GM21367 (cell line): Measurements from ENCODE around the gene PRKCB.
A peak's percentile ranks its signal among the peaks of the same experiment; 100 is the strongest.

Source experiments
- ATAC-seq: cut with Tn5 transposase; IDR thresholded peaks from one replicate; pipeline ENCODE4 v1.9.1; 2021; ENCODE audit not compliant: unreplicated experiment

PRKCB gene

DNA sequence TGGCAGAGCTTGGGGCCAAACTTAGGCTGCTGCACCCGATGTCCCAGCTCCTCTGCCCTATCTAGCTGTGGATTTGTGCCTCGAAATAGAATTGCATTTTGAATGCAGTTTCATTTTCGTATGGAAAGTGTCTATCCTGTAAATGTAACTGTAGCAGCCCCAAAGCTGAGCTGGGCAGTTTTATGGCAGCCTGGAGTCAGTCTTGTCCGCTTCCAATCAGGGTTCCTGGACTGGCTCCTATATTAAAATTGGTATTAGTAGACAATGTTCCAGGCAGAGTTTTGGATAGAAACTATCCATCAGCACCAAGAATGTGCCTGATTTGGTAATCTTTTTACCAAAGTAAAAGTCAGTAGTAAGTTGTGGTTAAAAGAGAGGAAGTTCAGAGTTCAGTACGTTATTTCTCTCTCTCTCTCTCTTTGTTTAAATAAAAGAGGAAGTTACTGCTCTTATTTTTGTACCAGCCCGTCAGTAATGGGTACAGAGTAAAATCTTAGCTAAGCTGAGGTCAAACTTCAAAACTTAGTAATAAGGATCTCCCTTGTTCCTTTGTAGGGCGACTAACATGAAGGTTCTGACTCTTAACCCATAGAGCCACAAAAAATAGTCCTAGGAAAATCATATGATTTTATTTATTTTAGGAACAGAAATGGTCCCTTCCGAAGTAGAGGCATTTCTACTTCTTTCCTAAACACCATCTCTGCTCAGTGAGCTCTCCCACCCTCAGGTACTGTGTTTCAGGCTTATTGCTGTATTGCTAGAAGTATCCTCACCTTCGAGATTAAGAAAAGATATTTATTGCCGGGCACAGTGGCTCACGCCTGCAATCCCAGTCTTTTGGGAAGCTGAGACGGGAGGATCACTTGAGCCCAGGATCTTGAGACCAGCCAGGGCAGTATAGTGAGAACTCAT is 28.0 kb downstream of the PRKCB start:
- peak; percentile 50 for ATAC-seq

DNA sequence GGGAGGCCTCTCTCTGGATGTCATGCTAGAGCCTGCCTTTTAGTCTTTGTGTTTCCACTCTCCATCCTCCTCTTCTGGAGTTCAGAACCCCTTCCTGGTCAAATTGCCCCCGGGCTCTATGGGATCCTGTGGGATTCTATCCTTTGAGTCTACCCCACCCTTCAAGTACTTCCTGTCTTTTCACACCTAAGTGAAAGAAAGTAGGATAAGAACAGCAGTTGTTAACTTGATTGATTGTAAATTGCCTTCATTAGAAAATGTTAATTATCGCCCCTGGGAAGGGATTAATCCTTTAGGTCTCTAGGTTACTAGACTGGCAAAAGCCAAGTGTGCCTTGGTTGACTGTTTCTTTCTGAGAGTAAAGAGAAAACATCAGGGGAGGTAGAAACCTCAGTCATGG is 30.1 kb downstream of the PRKCB start:
- ATAC-seq: no peak

DNA sequence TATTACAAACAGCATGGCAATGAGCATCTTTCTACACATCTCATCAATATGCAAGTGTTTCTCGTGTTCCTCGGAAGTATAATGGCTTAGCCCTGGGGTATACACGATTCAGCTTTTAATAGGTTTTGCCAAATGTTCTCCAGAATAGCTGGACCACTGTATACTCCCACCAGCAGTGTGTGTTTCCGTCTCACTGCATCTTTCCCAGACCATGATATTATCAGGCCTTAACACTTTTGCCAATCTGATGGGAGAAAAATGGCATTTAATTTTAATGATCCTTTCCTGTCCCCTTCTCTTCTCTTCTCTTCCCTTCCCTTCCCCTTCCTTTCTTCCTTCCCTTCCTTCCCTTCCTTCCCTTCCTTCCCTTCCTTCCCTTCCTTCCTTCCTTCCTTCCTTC is 30.8 kb downstream of the PRKCB start:
- ATAC-seq: no peak

DNA sequence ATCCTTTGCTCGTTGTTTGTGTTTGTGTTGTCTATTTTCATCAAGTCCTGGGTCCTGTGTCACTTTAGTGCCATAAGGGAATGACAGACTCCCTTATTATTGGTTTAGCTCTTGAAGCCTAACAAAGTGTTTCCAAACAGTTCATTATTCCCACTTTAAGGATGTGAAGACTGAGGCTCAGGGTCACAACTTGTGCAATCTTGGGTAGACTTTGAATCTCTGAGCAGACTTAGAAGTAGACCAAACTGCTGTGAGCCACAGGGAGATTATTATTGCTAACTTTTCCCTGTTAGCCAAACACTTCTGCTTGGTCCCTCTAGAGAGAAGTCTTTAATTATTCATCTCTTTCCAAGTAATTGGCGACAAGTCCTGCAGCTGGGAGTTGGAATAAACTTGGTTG is 31.8 kb downstream of the PRKCB start:
- no peak for ATAC-seq

DNA sequence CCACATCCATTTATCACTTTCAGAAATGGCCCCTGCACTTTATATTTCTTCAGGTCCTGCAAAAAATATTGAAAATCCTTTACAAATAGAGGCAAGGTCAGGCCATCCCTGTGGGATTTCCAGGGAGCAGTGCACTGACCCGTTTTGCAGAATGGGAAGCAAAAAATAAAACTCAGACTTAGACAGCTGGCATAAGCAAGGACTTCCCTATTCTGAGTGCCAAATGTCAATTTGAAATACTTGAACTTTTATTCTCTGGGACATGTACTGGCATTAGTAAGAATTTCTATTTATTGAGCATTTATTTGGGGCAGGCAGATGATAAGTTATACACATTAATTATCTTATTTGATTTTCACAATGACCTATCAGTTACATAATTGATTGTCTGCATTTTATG is 32.4 kb downstream of the PRKCB start:
- ATAC-seq: no peak

DNA sequence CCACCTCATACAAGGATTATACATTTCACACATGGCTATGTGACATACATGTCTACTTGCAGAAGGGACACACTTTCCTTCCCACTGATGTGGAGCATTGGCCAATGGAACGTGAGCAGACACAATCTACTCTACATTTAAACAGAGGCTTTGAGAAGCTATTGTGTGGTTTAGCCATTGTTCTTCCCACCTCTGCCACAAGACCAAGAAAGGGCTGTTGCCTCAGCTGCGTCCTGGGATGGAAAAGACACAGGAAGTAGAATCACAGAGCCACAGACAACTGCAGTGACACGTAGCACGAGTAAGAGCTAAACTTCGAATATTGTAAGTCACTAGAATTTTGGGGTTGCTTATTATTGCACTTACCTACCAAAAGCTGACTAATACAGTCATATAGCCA is 33.3 kb downstream of the PRKCB start:
- no peak for ATAC-seq

DNA sequence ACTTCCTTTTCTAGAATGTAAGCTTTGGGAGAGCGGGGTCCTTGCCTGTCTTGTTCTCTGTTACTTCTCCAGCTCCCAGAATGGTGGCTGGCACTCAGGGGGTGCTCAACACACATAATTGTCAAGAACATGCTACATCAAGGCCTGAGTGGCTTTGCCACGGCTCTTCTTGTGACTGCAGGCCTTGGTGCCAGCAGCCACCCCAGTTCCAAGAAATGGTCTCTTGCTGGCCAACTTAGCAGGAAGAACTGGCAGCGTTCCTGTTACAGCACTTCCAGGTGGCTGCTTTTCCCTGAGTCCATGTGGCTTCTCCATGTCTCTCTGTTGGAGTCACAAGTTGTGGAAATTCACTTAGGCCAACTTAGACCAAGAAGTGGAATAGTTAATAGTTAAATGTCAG is 36.1 kb downstream of the PRKCB start:
- ATAC-seq: no peak

DNA sequence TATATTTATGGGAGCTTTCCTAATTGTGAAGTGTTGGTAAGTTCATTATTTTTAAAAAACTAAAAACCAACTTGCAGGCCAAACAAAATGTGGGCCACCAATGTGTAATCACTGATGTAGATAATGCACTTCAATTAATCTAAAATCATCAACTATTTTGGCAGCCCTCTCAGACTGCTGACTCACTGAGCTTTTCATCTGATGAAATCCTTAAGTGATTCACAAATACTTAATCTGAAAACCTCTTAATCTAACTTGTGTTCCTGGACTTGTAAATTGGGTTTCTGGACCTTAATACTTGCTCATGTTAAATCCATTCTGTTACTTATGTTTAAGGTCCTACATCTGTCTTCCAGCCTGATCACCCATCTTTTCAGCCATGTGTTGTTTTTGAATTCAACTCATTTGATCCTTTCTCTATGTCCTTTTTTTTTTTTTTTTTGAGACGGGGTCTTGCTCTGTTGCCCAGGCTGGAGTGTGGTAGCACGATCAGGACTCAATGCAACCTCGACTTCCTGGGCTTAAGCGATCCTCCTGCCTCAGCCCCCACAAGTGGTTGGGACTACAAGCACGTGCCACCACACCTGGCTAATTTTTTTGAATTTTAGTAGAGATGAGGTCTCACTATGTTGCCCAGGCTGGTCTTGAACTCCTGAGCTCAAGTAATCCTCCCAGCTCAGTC is 39.0 kb downstream of the PRKCB start:
- no peak for ATAC-seq

DNA sequence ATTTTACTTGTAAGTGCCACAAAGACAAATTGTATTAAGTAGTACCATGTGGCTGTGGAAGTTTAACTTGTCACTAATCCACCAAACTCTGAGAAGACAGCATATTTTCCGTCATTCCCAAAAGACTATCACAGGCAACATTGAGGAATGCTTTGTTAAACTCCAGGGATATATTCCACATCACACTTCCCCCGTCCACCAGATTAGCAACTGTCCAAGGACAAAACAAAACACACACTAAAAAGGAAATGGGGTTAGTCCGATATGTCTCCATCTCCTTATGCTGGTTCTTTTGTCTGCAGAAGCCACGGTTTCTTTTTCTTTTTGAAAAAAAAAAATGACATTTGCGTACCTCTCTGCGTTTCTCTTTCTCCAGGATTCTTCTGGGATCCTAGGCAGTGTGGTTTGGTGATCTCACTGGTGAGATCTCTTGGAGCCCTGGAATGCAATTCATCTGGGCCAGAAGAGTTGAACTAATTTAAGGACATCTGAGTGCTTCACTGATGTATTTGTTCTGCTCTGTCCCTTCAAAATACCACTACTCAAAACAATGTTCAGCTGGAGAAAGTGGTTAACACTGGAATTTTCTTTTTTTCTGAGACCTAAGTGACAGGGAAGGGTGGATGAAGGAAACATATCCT is 40.6 kb downstream of the PRKCB start:
- ATAC-seq: no peak

DNA sequence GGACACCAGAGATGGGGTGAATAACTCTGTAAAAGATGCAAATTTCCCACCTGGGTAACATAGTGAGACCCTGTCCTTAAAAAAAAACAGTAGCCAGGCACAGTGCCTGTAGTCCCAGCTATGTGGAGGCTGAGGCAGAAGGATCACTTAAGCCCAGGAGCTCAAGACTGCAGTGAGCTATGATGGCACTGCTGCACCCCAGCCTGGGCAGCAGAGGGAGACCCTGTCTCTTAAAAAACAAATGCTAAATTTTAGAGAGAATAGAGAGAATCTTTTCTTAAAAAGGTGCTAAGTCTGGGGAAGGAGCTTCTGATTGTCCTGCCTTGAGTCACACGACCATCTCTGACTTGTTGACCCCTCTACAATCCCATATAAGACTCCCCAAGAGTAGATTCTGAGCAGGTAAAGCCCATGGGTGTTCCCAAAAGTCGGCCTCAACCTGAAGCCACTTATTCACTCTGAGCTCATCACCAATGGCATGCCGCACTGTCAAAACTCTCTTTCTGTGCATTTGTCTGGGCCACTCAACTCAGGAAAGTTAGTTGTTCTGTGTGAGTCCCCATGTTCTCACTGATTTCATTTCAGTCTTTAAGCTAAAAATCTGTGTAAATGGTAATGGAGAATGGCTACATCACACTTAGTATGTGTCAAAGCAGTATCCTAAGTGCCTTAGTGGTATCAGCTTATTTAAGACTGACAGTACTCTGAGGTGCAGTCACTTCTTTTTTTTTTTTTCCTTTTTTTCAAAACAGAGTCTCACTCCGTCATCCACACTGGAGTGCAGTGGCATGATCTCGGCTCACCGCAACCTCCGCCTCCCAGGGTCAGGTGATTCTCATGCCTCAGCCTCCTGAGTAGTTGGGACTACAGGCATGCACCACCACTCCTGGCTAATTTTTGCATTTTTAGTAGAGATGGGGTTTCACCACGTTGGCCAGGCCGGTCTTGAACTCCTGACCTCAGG is 41.6 kb downstream of the PRKCB start:
- no peak for ATAC-seq

DNA sequence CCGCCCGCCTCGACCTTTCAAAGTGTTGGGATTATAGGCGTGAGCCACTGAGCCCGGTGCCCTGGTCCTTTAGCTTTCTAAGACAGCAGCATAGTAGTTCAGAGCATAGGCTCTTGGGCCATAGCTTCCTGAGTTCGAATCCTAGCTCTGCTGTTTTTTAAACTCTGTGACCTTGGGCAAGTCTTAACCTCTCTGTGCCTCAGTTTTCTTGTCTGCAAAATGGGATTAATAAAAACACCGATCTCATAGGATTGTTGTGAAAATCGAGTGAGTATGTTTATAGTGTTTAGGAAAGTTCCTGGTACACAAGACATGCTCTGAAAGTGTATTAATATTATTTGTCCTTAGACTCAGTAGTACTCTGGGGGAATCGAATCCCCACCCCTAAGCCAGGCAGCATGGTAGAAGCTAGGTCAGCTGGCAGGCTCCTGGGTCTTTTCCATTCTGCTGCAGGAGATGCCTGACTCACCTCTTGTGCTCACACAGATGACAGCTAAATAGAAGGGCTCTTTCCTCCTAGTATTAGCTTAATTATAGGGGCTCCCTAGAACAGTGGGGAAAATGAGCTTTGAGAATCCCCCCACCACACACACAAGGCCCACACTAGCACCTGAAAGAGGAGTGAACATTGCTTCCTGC is 44.1 kb downstream of the PRKCB start:
- ATAC-seq: no peak

DNA sequence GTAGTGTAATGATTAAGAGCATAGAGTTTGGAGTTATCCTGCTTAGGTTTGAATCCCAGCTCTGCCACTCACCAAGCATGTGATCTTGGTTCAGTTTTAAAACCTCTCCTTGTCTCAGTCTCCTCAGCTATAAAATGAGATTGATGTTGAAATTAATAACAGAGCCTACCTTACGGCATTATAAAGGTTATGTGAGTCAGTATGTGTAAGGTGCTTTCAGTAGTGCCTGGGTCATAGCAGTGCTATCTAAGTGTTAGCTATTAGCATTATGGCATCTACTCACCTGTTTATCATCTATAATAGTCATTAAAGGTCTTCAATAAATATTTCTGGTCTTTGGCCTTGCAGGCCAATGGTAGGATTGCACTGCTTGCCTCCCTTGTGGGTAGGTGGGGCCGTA is 53.4 kb downstream of the PRKCB start:
- ATAC-seq: no peak

DNA sequence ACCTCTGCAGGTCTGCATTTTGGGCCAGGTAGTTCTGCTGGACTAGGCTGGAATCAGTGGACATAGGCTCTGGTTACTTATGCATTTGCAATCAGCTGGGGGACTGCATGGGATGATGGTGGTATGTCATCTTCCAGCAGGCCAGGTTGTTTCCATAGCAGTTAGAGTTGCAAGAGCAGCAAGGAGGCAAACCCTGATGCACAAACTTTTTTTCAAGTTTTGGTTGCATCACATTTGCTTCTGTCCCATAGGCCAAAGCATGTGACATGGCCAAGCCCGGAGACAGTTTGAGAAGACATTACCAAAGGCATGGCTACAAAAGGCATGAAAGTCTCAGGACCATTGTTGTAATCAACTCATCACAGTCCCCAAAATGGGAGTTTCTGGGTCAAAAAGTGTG is 58.2 kb downstream of the PRKCB start:
- ATAC-seq: no peak

DNA sequence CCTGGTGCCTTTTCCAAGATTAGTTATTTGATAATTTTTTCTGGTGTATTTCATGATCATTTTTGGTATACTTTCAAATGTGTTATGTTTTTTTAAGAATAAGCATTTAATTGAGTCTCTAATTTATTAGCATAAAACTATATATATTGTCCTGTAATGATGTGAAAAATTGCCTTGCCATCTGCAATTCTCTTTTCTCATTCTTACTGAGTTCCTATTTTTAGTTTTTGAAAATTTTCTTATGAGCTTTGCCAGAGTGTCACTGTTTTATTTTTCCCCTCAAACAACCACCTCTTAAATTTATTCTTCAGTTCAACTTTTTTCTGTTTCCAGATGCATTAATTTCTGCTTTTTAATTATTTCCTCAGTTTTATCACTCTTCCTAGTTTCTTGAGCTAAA is 59.3 kb downstream of the PRKCB start:
- ATAC-seq: no peak

DNA sequence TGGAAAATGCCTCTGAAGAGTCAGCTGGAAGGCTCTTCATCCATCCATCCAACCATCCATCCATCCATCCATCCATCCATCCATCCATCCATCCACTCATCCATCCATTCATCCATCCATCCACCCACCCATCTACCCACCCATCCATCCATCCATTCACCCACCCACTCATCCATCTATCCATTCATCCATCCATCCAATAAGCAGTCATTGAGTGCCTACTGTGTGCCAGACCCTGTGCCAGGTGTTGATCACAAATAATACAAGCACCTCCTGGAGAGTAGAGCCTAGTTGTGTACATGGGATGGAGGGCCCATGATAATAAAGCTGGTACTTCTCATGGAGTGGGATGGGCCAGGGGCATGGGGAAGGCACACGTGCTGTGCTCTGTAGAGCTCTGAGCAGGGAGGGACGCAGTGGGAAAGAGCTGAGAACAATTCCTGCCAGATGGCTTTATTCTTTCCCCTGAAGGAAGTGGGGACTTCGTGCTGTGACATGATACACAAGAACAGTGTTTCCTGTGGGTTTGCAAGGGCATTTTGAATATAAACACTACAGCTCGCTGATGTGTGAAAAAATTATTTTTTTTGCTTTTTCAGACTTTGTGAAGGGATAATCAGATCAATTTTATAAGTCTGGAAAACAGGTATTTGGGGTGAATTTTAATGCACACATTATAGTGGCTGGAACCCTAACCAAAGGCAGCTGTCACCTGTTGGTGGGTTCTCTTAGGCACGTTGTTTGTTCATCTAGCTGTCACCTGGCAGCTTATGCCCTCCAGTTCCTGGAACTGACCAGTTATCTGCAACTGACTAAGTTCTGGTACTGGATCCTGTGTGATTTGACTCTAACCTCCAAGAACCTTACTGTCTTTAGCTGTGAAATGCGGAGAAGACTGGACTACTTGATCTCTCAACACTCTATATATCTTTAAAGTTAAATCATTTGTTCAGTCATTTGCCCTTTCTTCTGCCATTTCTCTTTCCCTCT is 61.3 kb downstream of the PRKCB start:
- ATAC-seq: no peak

DNA sequence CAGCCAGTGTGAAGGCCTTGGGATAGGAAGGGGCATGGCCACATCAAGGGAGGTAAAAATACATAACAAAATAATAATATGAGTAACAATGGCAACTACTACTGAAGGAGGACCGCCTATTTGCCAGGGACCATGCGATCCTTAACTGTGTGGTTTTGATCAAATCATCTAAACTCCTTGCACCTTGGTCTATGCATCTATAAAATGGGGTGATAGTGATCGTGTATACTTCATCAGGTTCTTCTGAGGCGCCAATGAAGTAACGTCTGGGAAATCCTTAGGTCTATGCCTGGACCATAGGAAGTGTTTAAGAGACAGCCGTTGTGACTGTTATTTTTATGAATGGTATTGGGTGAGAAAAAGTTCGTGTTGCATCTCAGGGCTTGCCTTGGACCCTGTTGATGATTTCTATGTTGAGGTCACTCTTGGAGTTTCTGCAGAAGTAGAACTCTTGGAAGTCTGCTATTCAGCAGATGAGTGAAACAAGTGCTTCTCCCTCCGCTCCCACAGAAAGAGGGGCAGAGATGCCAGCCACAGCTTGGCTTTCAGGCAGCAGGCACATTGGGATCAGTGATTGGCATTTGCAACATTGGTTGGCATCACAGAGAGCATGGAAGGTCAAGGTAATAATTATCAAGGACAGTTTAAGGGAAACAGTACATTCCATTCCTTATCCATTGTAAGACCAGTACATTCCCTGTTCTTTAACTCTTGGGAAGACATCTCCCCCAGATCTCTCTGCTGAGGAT is 63.1 kb downstream of the PRKCB start:
- no peak for ATAC-seq

DNA sequence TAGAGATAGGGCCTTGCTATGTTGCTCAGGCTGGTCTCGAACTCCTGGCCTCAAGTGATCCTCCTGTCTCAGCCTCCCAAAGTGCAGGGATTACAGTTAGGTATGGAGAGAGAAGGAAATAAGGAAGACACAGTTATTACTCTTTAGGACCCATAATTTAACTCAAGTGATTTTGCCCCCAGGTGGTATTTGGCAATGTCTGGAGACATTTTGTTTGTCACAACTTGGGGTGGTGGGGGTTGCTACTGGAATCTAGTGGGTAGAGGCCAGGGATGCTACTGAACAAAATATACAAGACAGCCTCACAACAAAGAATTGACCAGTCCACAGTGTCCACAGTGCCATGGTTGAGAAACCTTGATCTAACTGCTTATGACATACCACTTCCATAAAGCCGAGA is 64.1 kb downstream of the PRKCB start:
- no peak for ATAC-seq

DNA sequence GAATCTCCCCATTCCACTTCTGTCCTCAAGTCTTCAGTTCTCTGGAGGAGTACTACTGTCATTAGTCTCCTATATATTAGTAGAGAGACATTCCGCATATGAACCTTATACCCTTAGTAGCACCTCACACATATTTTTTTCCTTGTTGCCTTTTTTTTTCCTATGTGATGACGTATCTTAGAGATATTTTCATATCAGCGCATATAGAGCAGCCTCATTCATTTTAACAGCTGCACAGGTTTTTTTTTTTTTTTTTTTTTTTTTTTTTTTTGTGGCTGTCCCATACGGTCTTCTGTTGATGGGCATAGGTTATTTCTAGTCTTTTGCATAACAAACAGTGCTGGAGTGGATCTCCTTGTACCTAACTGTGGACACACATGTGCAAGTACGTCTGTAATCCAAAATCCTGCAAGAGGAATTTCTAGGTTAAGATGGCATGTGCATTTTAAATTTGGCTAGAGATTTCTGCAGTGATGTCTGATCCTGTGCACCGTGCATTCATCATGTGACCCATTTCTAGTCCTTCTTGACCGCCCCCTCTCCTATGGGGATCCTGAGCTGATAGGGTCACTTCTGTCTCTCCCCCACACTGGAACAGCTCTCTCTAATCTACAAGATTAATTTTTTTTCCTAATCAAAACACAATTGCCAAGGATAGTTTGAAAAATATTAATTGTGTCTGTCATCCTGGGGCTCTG is 64.8 kb downstream of the PRKCB start:
- ATAC-seq: no peak
